AG08396 (cell line): ENCODE results near the gene MIGA1.

Experiments used
- DNase-seq: peaks from one replicate; pipeline ENCODE4 v3.0.0; 2012; ENCODE audit warnings: low spot score, mixed read lengths

The MIGA1 gene

GRCh38 chr1:77847621-77848080 is 68.2 kb downstream of the MIGA1 start:
- no peak for DNase-seq

DNA sequence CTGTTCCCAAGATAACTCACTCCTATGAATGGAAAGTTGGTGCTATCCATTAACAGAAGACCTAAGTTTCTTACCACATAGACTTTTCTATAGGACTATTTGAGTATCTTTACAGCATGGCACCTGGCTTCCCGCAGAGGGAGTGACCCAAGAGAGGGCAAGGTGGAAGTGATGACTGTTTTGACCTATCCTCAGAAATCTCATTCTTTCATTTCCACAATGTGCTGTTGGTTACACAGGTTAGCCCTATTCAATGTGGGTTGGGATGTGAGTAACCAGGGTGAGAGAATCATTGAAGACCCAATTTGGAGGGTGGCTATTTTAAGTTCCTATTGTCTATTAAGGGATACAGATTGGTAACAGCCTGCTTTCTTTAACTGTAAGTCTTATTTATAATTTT is 70.6 kb downstream of the MIGA1 start:
- DNase-seq, result no peak

DNA sequence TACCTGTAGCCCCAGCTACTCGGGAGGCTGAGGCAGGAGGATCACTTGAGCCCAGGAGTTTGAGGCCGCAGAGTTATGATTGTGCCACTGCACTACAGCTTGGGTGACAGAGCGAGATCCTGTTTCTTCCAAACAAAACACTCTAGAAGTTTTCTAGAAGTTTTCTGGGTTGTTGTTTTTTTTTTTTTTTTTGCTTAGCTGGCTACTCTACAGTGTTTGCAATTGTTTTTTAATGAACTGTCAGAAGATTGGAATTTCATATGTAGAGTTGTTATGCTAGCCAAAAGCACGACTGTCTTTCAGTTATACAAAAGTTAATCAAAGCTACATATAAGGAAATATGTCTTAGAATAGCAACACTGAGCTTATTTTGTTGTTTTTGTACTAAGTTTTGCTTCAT is 78.1 kb downstream of the MIGA1 start:
- peak; percentile 26 for DNase-seq

- no peak for DNase-seq
Observed at GRCh38 chr1:77858725-77859124, 79.3 kb downstream of the MIGA1 start.

- no peak for DNase-seq
Observed at GRCh38 chr1:77859248-77859647, 79.8 kb downstream of the MIGA1 start.

GRCh38 chr1:77866296-77866695 is 86.8 kb downstream of the MIGA1 start:
- DNase-seq, result no peak

DNA sequence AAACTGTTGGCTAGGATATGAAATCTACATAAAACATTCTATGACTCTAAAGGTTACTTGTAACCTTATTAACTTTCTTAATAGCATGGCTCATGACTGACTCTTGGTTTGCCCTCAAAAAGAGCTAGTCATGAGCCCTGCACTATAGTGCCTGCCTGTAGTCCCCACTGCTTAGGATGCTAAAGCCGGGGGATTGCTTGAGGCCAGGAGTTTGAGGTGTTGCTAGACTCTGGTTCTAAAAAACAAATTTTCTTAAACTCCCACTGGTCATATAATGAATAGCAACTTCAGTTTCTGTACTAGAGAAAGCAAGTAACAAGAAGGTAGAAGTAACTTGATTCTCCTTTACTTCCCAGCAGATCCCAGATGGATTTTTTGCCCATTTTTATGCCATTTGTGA is 93.2 kb downstream of the MIGA1 start:
- DNase-seq, result no peak

DNA sequence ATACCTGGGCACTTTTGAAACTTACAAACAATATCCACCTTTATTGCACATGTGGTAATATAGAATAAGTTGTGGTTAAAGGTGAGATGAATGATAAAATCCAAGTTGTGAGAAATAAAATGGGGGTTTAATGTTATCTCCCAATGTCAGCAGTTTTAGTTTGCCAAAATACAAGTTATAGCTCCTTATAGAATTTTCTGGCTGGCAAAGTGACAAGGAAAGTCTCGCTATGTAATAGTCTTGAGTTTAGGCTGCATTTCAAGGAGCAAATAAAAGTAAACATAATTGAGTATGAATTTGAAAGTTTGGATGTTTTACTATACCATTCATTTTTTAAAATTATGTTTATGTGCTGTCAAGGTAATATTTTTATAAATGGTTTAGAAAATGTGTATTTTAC is 94.0 kb downstream of the MIGA1 start:
- DNase-seq, result no peak

DNA sequence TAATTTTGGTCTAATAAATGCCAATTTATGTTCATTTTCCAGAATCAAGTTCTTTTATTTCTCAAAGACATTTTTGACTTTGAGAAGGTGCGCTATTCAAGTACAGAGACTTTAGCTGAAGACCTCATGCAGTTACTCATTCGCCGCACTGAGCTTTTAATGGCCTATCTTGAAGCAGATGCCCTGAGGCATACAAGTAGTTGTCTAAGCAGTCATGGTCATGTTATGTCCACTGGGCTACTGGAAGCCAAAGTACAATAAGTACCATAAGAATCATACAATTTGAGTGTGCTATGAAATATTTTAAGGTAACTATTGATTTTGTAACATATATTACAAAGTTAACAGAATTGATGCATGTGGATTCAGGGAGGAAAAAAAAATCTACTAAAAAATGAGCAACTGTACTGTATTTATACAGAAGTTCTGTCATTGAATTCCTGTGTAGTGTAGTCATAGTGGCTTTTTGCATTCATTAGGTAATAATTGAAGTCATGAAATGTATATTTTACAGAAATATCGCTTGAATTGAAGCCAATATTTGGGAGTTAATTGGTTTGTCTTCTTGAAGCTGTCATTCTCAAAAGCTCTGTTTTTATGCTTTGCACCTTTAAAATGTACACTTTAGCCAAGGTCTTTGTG is 95.5 kb downstream of the MIGA1 start:
- DNase-seq, result peak; percentile 29

DNA sequence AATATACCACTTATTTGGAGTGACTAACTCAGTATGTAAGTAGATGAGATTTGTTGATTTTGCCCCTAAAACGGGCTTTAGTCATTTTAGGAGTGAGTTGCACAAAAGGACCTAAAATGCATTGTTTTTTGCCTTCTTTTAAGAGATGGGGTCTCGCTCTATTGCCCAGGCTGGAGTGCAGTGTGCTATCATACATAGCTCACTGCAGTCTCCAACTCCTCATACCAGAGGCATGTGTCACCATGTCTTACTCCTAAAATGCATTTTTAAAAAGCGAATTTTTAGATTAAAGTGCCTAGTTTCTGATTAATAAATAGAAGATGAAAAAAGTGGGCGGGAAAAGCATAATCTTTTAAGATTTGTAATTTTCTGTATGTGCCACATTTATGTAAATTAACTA is 97.4 kb downstream of the MIGA1 start:
- no peak for DNase-seq

GRCh38 chr1:77881061-77881460 is 101.6 kb downstream of the MIGA1 start:
- DNase-seq, result no peak

GRCh38 chr1:77882411-77882810 is 103.0 kb downstream of the MIGA1 start:
- no peak for DNase-seq

- peak; percentile 79 for DNase-seq
Observed at GRCh38 chr1:77888081-77888780, 108.8 kb downstream of the MIGA1 start, which contains the start of gene NEXN. NEXN (plus strand) TSS chr1:77888624; CDS start chr1:77916107, 27,483 bp downstream.

DNA sequence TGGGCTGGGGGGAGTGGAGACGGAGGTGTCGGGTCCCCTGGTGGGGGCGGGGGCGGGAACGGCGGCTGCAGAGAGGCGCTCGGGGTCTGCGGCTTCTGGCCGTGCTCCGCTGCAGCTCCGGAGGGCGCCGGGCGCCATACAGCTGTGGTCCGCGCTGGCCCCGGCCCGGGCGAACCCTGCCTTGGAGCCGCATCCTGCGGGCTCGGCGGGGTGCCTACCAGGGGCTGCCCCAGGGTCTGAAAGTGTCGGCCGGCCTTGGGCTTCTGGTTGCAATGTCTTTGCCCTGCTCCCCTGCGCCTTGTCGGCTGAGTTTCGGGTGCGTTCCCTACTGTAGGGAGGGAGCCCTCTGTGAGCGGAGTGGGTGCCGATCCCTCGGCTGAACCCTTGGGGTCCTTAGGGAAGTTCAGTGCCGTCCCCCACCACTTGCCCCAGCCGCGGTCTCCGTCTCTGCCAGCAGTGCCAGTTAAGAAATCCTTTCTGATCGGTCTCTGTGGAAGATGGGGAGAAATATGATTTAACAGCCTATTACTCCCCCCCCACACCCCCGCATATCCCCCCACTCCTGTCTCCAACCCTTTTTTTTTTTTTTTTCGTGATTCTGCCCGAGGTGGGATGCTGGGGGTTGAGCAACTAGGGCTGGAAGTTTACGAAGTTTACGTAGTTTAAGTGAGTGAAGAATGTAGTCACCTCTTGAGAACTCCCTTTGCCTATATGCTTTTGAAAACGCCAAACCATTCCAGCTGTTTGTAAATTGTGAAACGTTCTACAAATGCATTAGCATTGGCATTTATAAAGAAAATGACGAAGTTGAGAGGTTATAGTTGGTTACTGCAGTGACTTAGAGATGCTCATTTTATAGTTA is 109.6 kb downstream of the MIGA1 start:
- peak; percentile 64 for DNase-seq

DNA sequence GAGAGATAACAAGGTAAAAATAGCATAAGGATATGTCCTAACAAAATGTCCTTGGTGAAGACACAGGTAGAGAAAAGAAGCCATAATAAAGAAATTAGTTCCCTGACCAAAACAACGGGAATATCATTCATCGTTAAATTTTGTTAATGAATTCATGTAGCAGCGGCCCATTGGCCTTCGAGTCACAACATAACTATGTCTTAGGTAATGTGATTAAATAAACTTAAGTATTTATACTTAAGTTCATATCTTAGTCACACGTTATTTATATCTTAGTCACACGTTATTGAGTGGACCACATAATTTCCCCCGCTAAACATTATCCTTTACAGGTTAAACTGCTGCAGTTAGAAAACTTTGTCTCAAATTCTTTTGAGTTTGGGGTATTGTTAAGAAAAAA is 110.2 kb downstream of the MIGA1 start:
- peak; percentile 68 for DNase-seq

DNA sequence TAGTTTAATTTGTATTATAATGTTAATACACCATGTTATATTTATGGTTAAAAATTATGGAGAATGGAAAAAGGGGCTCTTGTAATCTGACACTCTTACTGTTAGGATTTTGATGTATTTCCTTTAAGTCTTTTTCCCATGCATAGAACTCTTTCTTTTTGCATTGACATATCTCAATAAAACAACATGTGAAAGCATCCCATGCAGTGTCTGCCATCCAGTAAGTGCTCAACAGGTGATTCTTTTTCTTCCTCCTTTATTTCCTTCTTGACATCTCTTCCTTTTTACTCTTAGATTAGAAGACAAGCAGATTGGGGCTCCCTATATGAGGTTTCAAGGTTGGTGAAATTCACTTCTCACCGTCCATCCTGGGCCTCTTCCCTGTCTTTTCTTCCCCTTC is 111.8 kb downstream of the MIGA1 start:
- no peak for DNase-seq

GRCh38 chr1:77899647-77900320 is 120.3 kb downstream of the MIGA1 start:
- DNase-seq, result no peak

DNA sequence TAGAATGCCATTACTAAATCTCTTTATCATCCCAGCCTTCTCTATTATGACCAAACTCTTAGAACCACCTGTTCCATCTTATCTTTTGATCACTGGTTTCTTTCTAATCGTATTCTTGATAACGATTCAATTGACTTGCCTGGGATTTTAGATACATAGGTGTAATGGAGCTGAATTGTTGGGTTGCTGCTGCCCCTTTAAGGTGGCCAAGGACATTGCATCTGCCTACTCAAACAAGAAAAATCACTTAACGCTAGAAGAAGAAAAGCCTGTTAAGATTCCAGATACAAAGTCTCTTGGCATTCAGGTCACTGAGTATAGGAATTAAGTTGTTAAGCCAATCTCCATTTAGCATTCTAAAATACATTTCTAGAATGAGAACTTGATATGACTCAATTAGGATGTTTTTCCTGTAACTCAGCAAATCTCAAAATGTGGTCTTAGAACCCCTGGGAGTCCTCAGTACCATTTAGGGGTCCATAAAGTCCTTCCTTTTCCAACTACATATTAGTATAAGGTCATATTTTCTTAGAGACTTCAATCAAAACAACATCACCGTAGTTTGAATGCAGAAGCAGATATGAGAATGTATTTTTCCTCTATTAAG is 121.3 kb downstream of the MIGA1 start:
- DNase-seq, result peak; percentile 18

- no peak for DNase-seq
Observed at GRCh38 chr1:77905603-77906002, 126.2 kb downstream of the MIGA1 start.

DNA sequence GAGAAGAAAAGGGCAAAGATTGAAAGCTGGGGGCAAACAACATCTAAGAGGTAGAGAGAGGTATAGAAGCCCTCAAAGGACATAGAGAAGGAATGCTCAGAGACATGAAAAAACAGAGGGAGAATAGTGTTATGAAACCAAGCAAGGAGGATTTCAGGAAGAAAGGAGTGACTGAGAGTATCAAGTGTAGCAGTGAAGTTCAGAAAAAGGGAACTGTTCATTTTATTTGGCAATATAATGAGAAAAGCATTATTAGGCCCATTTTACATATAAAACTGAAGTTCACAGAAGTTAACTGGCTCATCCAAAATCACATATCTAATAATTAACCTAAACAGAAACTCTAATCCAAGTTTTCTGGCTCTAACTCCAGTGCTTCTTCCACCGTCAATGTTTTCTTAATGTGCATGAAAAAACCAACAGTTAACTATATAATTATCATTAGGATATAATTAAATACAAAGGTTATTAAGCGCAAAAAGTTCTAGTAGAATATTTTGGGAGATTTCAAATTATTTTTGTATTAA is 126.6 kb downstream of the MIGA1 start:
- DNase-seq, result no peak

GRCh38 chr1:77906624-77907023 is 127.2 kb downstream of the MIGA1 start:
- no peak for DNase-seq

DNA sequence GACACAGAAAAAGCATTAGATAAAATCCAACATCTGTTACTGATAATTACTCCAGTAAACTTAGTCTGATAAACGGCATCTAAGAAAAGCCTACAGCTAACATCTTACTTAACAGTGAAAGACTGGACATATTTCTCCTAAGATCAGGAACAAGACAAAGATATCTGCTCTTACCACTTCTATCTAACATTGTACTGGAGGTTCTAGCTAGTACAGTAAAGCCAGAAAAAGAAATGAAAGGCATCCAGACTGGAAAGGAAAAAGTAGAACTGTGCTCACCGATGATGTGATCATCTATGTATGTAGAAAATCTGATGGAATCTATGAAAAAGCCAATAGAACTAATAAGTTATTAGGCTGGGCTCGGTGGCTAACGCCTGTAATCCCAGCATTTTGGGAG is 130.7 kb downstream of the MIGA1 start:
- no peak for DNase-seq
